Measurements from ENCODE around the gene IL17B. TPM values are rescaled to one million over a fixed set of nuclear protein-coding genes. Genes with fewer than 3 reads are reported as not detected.

Gene IL17B
- total RNA-seq, 1 experiment from 2014 or later, result not detected

GRCh38 chr5:149419532-149419858 is 40.4 kb upstream of the IL17B start:
- Histone ChIP-seq H3K4me2 (ENCODE audit: insufficient read depth, insufficient read length, low read length) (no peak overlapping the region), H3T11ph (ENCODE audit: low read length) (no peak overlapping the region), H3K27ac (ENCODE audit: insufficient read length, low read depth, low read length) (no peak overlapping the region), H4K91ac (ENCODE audit: insufficient read length, low read depth, low read length) (no peak overlapping the region), H3K27me3 (ENCODE audit: insufficient read depth, low read length) (no peaks in the 10 kb centered on the region), H4K5ac (ENCODE audit: insufficient read length, low read depth, low read length) (no peak overlapping the region), H3K9ac (ENCODE audit: extremely low read depth, insufficient read length, low read length) (no peak overlapping the region), H3K9me3 (ENCODE audit: control insufficient read depth, low read depth, low read length) (no peaks in the 10 kb centered on the region), H3K23me2 (ENCODE audit: insufficient read length, low read depth, low read length, poor library complexity, severe bottlenecking) (no peaks in the 10 kb centered on the region), H3K4me1 (ENCODE audit: insufficient read depth, low read length) (peaks cover 2% of the 10 kb centered on the region; the same call in 1 of the 2 replicates), H2BK20ac (ENCODE audit: low read depth, low read length, poor library complexity, severe bottlenecking) (no peak overlapping the region), H3K23ac (ENCODE audit: insufficient read length, low read depth, low read length) (no peak overlapping the region), H4K8ac (replicated peaks; ENCODE audit: insufficient read length, low read depth, low read length) (no peak overlapping the region), H3K56ac (ENCODE audit: insufficient read length, low read depth, low read length) (no peak overlapping the region), H3K79me2 (ENCODE audit: insufficient read depth, low read length) (no peaks in the 10 kb centered on the region), H3K18ac (ENCODE audit: insufficient read length, low read depth, low read length) (no peak overlapping the region), H3K14ac (ENCODE audit: insufficient read depth, low read length) (no peak overlapping the region), H2AK5ac (ENCODE audit: insufficient read length, low read length) (no peak overlapping the region), H2BK15ac (ENCODE audit: low read depth, low read length) (no peak overlapping the region), H2AFZ (ENCODE audit: low read length) (no peak overlapping the region), H3K4ac (ENCODE audit: low read depth, low read length) (no peak overlapping the region), H2BK12ac (ENCODE audit: insufficient read length, low read depth, low read length) (no peak overlapping the region), H2BK5ac (ENCODE audit: insufficient read length, low read length) (no peak overlapping the region), H4K20me1 (ENCODE audit: control insufficient read depth, insufficient read depth, insufficient read length) (no peaks in the 10 kb centered on the region), H2BK120ac (ENCODE audit: low read depth, low read length, poor library complexity, severe bottlenecking) (no peak overlapping the region), H3K79me1 (ENCODE audit: insufficient read depth, low read depth, low read length, poor library complexity, severe bottlenecking) (no peaks in the 10 kb centered on the region)
- H3K27ac Mint-ChIP-seq, result peak overlapping the region in 2 of 3 experiments; percentile 71 to 95; a peak in 2 of 7 replicates
- H3K9me3 Mint-ChIP-seq, result no peaks in the 10 kb centered on the region
- H3K4me3 Mint-ChIP-seq, result no peak overlapping the region
- no peaks in the 10 kb centered on the region for H3K27me3 Mint-ChIP-seq (ENCODE audit: low read depth)
- no peak for DNase-seq
- no peak for TF ChIP-seq CTCF (conservative IDR thresholded peaks at IDR 0.05)
- H3K4me1 Mint-ChIP-seq, result peaks cover 41 to 63% of the 10 kb centered on the region in 2 experiments
- no peaks in the 10 kb centered on the region; a peak in 1 of 7 replicates for H3K36me3 Mint-ChIP-seq (ENCODE audit: insufficient read depth in 1 of 3, low read depth in 3 of 3)
- no CpG with 5 or more reads among the region's 3 CpGs for WGBS (ENCODE audit: extremely low coverage, insufficient read length, low lambda C conversion rate)

All from H9 (cell line).